Glutamatergic neuron (in vitro differentiated cells): Measurements from ENCODE around the gene MDM2. TPM values are rescaled to one million over a fixed set of nuclear protein-coding genes. Genes with fewer than 3 reads are reported as not detected.
"Not testable (repeated sequence)": the region's sequence is repeated elsewhere in the genome, so short reads cannot be mapped to it uniquely, and the experiment has no call there.

Experiments
- DNase-seq: peaks from one replicate; pipeline ENCODE4 v3.0.0; 2022
- H3K27ac Mint-ChIP-seq: one replicate; pipeline ENCODE4 v1.8.0; 2020; ENCODE audit warnings: mild to moderate bottlenecking, mixed read lengths, inconsistent platforms; ENCODE audit not compliant: unreplicated experiment
- H3K27me3 Mint-ChIP-seq: one replicate; pipeline ENCODE4 v1.8.0; 2020; ENCODE audit warnings: mild to moderate bottlenecking, moderate library complexity, mixed read lengths, inconsistent platforms; ENCODE audit not compliant: unreplicated experiment
- H3K36me3 Mint-ChIP-seq: one replicate; pipeline ENCODE4 v1.8.0; 2020; ENCODE audit warnings: mild to moderate bottlenecking, mixed read lengths, inconsistent platforms; ENCODE audit not compliant: unreplicated experiment
- H3K4me1 Mint-ChIP-seq: one replicate; pipeline ENCODE4 v1.8.0; 2020; ENCODE audit warnings: mild to moderate bottlenecking, low read depth, mixed read lengths, inconsistent platforms; ENCODE audit not compliant: unreplicated experiment
- H3K4me3 Mint-ChIP-seq: one replicate; pipeline ENCODE4 v1.8.0; 2020; ENCODE audit warnings: mild to moderate bottlenecking, mixed read lengths, inconsistent platforms; ENCODE audit not compliant: unreplicated experiment
- H3K9me3 Mint-ChIP-seq: one replicate; pipeline ENCODE4 v1.8.0; 2020; ENCODE audit warnings: mild to moderate bottlenecking, moderate library complexity, mixed read lengths, inconsistent platforms; ENCODE audit not compliant: unreplicated experiment
- total RNA-seq: library from RNA; stranded (reverse); fragmentation: NEBNext Ultra II Directional; extraction: Animal tissue kit (Norgen Biotek cat#: 25700); gene quantifications from one replicate; pipeline ENCODE4 v1.2.1, GENCODE V29; 2021; ENCODE audit not compliant: unreplicated experiment
- TF ChIP-seq, protein P1 (sequence below): fragments of 200-600 bp; sonication (generic); IDR thresholded peaks from one replicate; pipeline ENCODE4 v1.5.0; 2021; ENCODE audit not compliant: partially characterized antibody, unreplicated experiment

Gene MDM2
- total RNA-seq, 1 donor from 2014 or later, result 84.9 TPM

GRCh38 chr12:68805592-68806120, 2.3 kb upstream of the MDM2 start:
- H3K27ac Mint-ChIP-seq, result no peak overlapping the region
- no peak overlapping the region for H3K4me3 Mint-ChIP-seq
- DNase-seq, result no peak
- H3K9me3 Mint-ChIP-seq, result peaks cover 9% of the 10 kb centered on the region
- H3K27me3 Mint-ChIP-seq, result peaks cover 7% of the 10 kb centered on the region
- peaks cover 5% of the 10 kb centered on the region for H3K36me3 Mint-ChIP-seq
- TF ChIP-seq, protein P1, sequence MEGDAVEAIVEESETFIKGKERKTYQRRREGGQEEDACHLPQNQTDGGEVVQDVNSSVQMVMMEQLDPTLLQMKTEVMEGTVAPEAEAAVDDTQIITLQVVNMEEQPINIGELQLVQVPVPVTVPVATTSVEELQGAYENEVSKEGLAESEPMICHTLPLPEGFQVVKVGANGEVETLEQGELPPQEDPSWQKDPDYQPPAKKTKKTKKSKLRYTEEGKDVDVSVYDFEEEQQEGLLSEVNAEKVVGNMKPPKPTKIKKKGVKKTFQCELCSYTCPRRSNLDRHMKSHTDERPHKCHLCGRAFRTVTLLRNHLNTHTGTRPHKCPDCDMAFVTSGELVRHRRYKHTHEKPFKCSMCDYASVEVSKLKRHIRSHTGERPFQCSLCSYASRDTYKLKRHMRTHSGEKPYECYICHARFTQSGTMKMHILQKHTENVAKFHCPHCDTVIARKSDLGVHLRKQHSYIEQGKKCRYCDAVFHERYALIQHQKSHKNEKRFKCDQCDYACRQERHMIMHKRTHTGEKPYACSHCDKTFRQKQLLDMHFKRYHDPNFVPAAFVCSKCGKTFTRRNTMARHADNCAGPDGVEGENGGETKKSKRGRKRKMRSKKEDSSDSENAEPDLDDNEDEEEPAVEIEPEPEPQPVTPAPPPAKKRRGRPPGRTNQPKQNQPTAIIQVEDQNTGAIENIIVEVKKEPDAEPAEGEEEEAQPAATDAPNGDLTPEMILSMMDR, result no peak
- H3K4me1 Mint-ChIP-seq, result no peaks in the 10 kb centered on the region

DNA sequence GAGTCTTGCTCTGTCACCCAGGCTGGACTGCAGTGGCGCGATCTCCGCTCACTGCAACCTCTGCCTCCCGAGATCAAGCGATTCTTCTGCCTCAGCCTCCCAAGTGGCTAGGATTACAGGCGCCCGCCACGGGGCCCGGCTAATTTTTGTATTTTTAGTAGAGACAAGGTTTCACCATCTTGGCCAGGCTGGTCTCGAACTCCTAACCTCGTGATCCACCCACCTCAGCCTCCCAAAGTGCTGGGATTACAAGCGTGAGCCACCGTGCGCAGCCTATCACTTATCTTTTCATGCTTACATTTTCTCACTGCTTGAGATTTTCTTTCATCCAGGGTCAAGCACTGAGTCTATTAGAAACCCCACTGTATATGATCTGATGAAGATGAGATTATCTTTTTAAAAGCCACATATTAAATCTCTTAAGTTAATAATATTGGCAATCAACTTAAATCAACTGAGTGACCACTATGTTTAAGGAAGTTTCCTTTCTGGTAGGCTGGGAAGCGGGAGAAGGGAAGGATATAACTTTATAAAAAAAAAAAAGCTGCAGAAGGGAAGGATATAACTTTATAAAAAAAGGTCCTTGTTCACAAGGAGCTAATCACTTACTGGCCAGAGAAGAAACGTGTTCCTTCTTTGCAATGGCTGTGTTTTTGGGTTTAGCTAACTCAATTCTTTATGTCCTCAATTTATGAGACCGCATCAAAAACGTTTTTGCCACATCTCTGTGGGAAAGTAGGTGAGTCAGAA, 1.3 kb upstream of the MDM2 start:
- Mint-ChIP-seq H3K27me3 (peaks cover 7% of the 10 kb centered on the region), H3K36me3 (peaks cover 5% of the 10 kb centered on the region), H3K4me1 (no peaks in the 10 kb centered on the region), H3K27ac (no peak overlapping the region), H3K9me3 (peaks cover 9% of the 10 kb centered on the region), H3K4me3 (peak overlapping the region; percentile 87)
- TF ChIP-seq, protein P1, result no peak
- no peak for DNase-seq

- not testable (repeated sequence) for H3K36me3 Mint-ChIP-seq, H3K4me1 Mint-ChIP-seq, H3K9me3 Mint-ChIP-seq, DNase-seq, H3K27me3 Mint-ChIP-seq
- H3K27ac Mint-ChIP-seq, result peak overlapping the region; percentile 82
- peak overlapping the region; percentile 87 for H3K4me3 Mint-ChIP-seq
Observed at GRCh38 chr12:68807274-68807575, 752 bp upstream of the MDM2 start.

DNA sequence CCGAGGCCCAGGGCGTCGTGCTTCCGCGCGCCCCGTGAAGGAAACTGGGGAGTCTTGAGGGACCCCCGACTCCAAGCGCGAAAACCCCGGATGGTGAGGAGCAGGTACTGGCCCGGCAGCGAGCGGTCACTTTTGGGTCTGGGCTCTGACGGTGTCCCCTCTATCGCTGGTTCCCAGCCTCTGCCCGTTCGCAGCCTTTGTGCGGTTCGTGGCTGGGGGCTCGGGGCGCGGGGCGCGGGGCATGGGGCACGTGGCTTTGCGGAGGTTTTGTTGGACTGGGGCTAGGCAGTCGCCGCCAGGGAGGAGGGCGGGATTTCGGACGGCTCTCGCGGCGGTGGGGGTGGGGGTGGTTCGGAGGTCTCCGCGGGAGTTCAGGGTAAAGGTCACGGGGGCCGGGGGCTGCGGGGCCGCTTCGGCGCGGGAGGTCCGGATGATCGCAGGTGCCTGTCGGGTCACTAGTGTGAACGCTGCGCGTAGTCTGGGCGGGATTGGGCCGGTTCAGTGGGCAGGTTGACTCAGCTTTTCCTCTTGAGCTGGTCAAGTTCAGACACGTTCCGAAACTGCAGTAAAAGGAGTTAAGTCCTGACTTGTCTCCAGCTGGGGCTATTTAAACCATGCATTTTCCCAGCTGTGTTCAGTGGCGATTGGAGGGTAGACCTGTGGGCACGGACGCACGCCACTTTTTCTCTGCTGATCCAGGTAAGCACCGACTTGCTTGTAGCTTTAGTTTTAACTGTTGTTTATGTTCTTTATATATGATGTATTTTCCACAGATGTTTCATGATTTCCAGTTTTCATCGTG, 612 bp downstream of the MDM2 start:
- Mint-ChIP-seq H3K9me3 (peaks cover 9% of the 10 kb centered on the region), H3K36me3 (peaks cover 5% of the 10 kb centered on the region), H3K4me1 (no peaks in the 10 kb centered on the region), H3K4me3 (peak overlapping the region; percentile 87), H3K27ac (peak overlapping the region; percentile 97), H3K27me3 (peaks cover 7% of the 10 kb centered on the region)
- DNase-seq, result peak; percentile 82
- TF ChIP-seq, protein P1, result peak; percentile 57

DNA sequence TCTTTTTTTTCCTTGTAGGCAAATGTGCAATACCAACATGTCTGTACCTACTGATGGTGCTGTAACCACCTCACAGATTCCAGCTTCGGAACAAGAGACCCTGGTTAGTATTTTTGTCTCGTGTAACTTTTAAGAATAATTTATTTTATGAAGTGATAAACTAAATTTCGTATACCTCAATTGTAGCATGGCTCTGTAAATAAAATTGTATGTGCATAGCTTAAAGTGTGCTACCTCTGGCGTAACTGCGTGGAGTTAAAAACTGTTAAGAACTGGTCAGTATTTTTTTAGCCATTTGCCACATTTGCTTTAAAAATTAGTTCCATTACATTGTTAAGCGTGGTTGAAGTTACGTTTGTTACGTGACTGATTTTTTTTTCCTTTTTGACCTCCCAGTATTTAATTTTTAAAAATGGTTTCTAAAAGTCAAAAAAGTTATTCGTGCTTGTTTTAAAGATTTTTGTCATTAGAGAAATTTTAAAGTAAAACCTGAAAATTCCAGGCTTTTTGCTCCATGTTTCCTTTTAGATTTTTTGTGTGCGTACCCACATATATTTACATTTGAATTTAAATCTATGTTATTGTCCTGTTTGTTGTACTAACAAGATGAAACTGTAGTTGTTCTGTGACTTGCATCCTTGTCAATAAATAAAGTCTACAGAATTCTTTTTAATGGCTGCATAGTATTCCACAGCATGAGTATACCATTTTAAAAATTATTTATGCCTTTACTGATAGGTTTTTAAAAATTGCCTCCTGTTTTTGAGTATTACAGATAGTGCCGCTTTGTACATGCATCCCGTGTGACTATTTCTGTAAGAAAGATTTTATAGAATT, 1.4 kb downstream of the MDM2 start:
- TF ChIP-seq, protein P1, result no peak
- H3K27ac Mint-ChIP-seq, result peak overlapping the region; percentile 97
- peak overlapping the region; percentile 87 for H3K4me3 Mint-ChIP-seq
- H3K27me3 Mint-ChIP-seq, result peaks cover 7% of the 10 kb centered on the region
- H3K36me3 Mint-ChIP-seq, result peaks cover 5% of the 10 kb centered on the region
- H3K4me1 Mint-ChIP-seq, result no peaks in the 10 kb centered on the region
- no peak for DNase-seq
- H3K9me3 Mint-ChIP-seq, result peaks cover 9% of the 10 kb centered on the region

DNA sequence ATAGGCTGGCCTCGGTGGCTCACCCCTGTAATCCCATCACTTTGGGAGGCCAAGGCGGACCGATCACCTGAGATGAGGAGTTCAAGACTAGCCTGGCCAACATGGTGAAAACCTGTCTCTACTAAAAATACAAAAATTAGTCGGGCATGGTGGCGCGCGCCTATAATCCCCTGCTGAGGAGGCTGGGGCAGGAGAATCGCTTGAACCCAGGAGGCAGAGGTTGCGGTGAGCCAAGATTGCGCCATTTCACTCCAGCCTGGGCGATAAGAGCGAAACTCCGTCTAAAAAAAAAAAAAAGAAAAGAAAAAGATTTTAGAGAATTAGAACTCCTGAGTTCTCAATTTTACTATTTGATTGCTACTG, 2.0 kb downstream of the MDM2 start:
- not testable (repeated sequence) for H3K4me1 Mint-ChIP-seq, H3K27me3 Mint-ChIP-seq, H3K27ac Mint-ChIP-seq, H3K36me3 Mint-ChIP-seq, H3K9me3 Mint-ChIP-seq, DNase-seq
- H3K4me3 Mint-ChIP-seq, result peak overlapping the region; percentile 32

GRCh38 chr12:68811573-68811972, 3.6 kb downstream of the MDM2 start:
- not testable (repeated sequence) for DNase-seq, H3K27me3 Mint-ChIP-seq, H3K9me3 Mint-ChIP-seq, H3K4me1 Mint-ChIP-seq, H3K36me3 Mint-ChIP-seq, H3K4me3 Mint-ChIP-seq, H3K27ac Mint-ChIP-seq
